OCI-LY7 (cell line): Measurements from ENCODE around the gene MFRP. TPM values are rescaled to one million over a fixed set of nuclear protein-coding genes. Genes with fewer than 3 reads are reported as not detected.
A peak's percentile ranks its signal among the peaks of the same experiment; 100 is the strongest.

Experiments
- BruUV-seq: library from RNA; stranded (reverse); fragments of 400-500 nt; replicated peaks from 2 replicates; lab custom pipeline; 2021; lab: Mats Ljungman, UMichigan
- CTCF ChIA-PET: fragments of 300-600 bp; sonication (Branson Sonifier 250); formaldehyde crosslinking; loops from one replicate; lab custom pipeline; 2022; ENCODE audit warnings: antibody characterized with exemption; ENCODE audit not compliant: unreplicated experiment; lab: Charles Lee
- POLR2A ChIA-PET: fragments of 300-600 bp; sonication (Branson Sonifier 250); formaldehyde crosslinking; loops from one replicate; lab custom pipeline; 2022; ENCODE audit warnings: antibody characterized with exemption; lab: Charles Lee
- DNase-seq: peaks from one replicate; pipeline ENCODE4 v3.0.0-alpha.2; 2015; ENCODE audit warnings: low spot score
- H2AFZ ChIP-seq: fragments of 200-600 bp; sonication (generic), shearing (Covaris generic); 2 replicates; pipeline ENCODE4 v1.6.1; 2014; ENCODE audit warnings: mild to moderate bottlenecking, antibody characterized with exemption, low read length, moderate library complexity
- H3K27ac ChIP-seq: fragments of 200-600 bp; sonication (generic); 2 replicates; pipeline ENCODE4 v1.5.1; 2014; ENCODE audit warnings: mixed run types, low read depth, mild to moderate bottlenecking, moderate library complexity, low read length, inconsistent platforms; ENCODE audit not compliant: poor library complexity, severe bottlenecking
- H3K36me3 ChIP-seq: fragments of 200-600 bp; sonication (generic); 2 replicates; pipeline ENCODE4 v1.6.1; 2014; ENCODE audit warnings: mild to moderate bottlenecking, antibody characterized with exemption, low read length, moderate library complexity, mixed read lengths; ENCODE audit not compliant: insufficient read depth
- H3K4me1 ChIP-seq: fragments of 200-600 bp; sonication (generic); 2 replicates; pipeline ENCODE4 v1.5.1; 2014; ENCODE audit warnings: mild to moderate bottlenecking, low read length; ENCODE audit not compliant: insufficient read depth, poor library complexity, severe bottlenecking
- H3K4me2 ChIP-seq: fragments of 200-600 bp; sonication (generic); 2 replicates; pipeline ENCODE4 v1.6.1; 2014; ENCODE audit warnings: mild to moderate bottlenecking, low read length
- H3K4me3 ChIP-seq: fragments of 200-600 bp; sonication (generic); 2 replicates; pipeline ENCODE4 v1.5.1; 2014; ENCODE audit warnings: mild to moderate bottlenecking, low read depth, low read length; ENCODE audit not compliant: poor library complexity, severe bottlenecking
- H3K79me2 ChIP-seq: fragments of 200-600 bp; sonication (generic); 2 replicates; pipeline ENCODE4 v1.6.1; 2016; ENCODE audit warnings: low read depth, mild to moderate bottlenecking, low read length, moderate library complexity, mixed read lengths; ENCODE audit not compliant: insufficient read depth
- H3K9me2 ChIP-seq: fragments of 200-600 bp; sonication (generic); 2 replicates; pipeline ENCODE4 v1.6.1; 2016; ENCODE audit warnings: mild to moderate bottlenecking, low read length, mixed read lengths; ENCODE audit not compliant: insufficient read depth
- H3K9me3 ChIP-seq: fragments of 200-600 bp; sonication (generic); 2 replicates; pipeline ENCODE4 v1.6.1; 2014; ENCODE audit warnings: mild to moderate bottlenecking, mixed run types, low read length, mixed read lengths
- H4K20me1 ChIP-seq: fragments of 200-600 bp; sonication (generic); 2 replicates; pipeline ENCODE4 v1.6.1; 2014; ENCODE audit warnings: mild to moderate bottlenecking, antibody characterized with exemption, low read length, moderate library complexity, mixed read lengths; ENCODE audit not compliant: insufficient read depth
- EZH2phosphoT487 ChIP-seq: fragments of 200-600 bp; sonication (generic); IDR thresholded peaks from 2 replicates; pipeline ENCODE4 v1.6.1; 2018; ENCODE audit warnings: low read depth, borderline replicate concordance, mild to moderate bottlenecking, mixed run types, antibody characterized with exemption, low read length, moderate library complexity, mixed read lengths
- intact Hi-C: fragments of 100-400 bp; cut with micrococcal nuclease; formaldehyde crosslinking; loops from one replicate; pipeline ENCODE4 v1.10.0; 2022; ENCODE audit not compliant: unreplicated experiment
- total RNA-seq, 2 experiments: library from RNA; depleted of rRNA in 1 of 2; stranded (reverse); fragments of >200 nt in 1 of 2; shearing (Covaris generic) in 1 of 2; gene quantifications; 2 replicates each; pipeline ENCODE4 v1.2.3, GENCODE V29; 2014 to 2022
- TF ChIP-seq, protein P1 (sequence below): fragments of 200-600 bp; sonication (generic); conservative IDR thresholded peaks from 2 replicates; pipeline ENCODE4 v1.5.1; 2014; ENCODE audit warnings: mild to moderate bottlenecking, antibody characterized with exemption, low read length, moderate library complexity, mixed read lengths

The MFRP gene
- total RNA-seq, 2 experiments from 2014 or later, result not detected

DNA sequence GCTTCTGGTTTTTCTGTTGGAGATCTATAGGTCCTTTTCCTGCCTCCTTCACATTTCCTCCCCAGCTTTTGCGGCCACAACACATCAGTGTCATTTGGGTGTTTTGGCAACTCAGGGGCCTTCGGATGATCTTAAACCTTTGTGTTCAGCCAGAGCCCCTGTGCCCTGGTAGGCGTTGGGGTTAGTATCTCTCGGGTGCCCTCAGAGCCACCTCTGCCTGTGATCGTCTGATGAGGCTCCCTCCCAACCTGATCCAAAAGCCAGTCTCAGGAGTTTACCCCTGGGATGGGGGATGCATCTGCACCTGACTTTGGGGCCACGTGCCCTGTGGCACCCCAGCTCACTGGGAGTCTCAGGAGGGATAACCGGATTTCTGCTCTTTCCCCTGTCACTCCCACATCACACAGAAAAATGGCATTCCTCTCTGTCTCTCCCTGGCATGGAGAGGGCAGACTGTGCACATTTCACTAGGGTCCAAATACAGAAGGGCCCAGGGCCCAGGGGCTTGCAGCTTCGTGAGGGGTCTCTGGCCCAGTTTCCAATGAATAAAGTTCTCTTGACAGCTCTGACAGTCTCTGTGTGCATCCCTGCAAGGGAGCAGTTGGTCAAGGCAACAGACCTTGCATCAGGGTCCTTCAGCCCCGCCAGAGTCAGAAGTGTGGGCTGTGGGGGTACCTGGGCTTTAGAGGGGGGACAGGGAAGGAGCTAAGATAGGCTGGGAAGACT lies 9.6 kb downstream of the MFRP start:
- peaks cover 48% of the 10 kb centered on the region for H3K4me1 ChIP-seq
- DNase-seq, result no peak
- H3K27ac ChIP-seq, result no peak overlapping the region
- CTCF ChIA-PET, result interaction anchor here (1.6 to 2.0 kb wide), 2 partner anchors 34 to 37 kb away, joined by 4 to 14 read pairs; no protein-coding TSS in a partner anchor
- TF ChIP-seq, protein P1, sequence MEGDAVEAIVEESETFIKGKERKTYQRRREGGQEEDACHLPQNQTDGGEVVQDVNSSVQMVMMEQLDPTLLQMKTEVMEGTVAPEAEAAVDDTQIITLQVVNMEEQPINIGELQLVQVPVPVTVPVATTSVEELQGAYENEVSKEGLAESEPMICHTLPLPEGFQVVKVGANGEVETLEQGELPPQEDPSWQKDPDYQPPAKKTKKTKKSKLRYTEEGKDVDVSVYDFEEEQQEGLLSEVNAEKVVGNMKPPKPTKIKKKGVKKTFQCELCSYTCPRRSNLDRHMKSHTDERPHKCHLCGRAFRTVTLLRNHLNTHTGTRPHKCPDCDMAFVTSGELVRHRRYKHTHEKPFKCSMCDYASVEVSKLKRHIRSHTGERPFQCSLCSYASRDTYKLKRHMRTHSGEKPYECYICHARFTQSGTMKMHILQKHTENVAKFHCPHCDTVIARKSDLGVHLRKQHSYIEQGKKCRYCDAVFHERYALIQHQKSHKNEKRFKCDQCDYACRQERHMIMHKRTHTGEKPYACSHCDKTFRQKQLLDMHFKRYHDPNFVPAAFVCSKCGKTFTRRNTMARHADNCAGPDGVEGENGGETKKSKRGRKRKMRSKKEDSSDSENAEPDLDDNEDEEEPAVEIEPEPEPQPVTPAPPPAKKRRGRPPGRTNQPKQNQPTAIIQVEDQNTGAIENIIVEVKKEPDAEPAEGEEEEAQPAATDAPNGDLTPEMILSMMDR, result no peak
- no peak for TF ChIP-seq EZH2phosphoT487
- H3K79me2 ChIP-seq, result peaks cover 10% of the 10 kb centered on the region; the same call in 1 of the 2 replicates
- no peaks in the 10 kb centered on the region for H3K9me3 ChIP-seq
- POLR2A ChIA-PET, result interaction anchor here (0.8 to 1.8 kb wide), 4 partner anchors 25 to 216 kb away, joined by 3 to 7 read pairs (median 4); partner anchors contain the start of genes HINFP and USP2
- H4K20me1 ChIP-seq, result no peaks in the 10 kb centered on the region
- intact Hi-C loops, result loop anchor here (5.0 kb wide), 1 partner anchor 135 kb away; no protein-coding TSS in a partner anchor
- H3K4me2 ChIP-seq, result peak overlapping the region; percentile 50
- peak overlapping the region; percentile 13 for H3K4me3 ChIP-seq
- H2AFZ ChIP-seq, result no peak overlapping the region
- H3K36me3 ChIP-seq, result peaks cover 6% of the 10 kb centered on the region; the same call in 1 of the 2 replicates
- H3K9me2 ChIP-seq, result no peaks in the 10 kb centered on the region
- BruUV-seq, result no TSS peak

DNA sequence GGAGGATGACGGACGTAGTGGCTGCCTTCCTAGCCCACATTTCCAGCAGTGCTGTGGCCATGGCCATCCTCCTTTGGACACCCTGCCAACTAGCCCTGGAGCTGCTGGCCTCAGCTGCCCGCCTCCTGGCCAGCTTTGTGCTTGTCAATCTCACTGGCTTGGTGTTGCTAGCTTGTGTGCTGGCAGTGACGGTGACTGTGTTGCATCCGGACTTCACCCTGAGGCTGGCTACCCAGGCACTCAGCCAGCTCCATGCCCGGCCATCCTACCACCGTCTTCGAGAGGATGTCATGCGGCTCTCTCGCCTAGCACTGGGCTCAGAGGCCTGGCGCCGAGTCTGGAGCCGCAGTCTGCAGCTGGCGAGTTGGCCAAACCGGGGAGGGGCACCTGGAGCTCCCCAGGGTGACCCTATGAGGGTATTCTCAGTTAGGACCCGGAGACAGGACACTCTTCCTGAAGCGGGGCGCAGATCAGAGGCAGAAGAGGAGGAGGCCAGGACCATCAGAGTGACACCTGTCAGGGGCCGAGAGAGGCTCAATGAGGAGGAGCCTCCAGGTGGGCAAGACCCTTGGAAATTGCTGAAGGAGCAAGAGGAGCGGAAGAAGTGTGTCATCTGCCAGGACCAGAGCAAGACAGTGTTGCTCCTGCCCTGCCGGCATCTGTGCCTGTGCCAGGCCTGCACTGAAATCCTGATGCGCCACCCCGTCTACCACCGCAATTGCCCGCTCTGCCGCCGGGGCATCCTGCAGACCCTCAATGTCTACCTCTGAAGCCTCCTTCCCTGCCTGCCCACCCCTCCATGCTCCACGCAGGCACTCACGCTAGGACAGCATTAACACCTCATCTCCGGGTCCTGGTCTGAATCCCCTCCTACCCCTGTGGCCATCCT lies 10.6 kb downstream of the MFRP start:
- DNase-seq, result no peak
- no peak overlapping the region for H3K27ac ChIP-seq
- no TSS peak for BruUV-seq
- H3K79me2 ChIP-seq, result peaks cover 10% of the 10 kb centered on the region; the same call in 1 of the 2 replicates
- peak overlapping the region; percentile 91 for H3K4me2 ChIP-seq
- peak overlapping the region; percentile 81 for H3K4me3 ChIP-seq
- no peaks in the 10 kb centered on the region for H4K20me1 ChIP-seq
- ChIA-PET CTCF (no interaction called here), POLR2A (interaction anchor here (0.8 kb wide), 1 partner anchor 10 kb away, joined by 3 read pairs; no protein-coding TSS in a partner anchor)
- no peaks in the 10 kb centered on the region for H3K9me3 ChIP-seq
- H3K36me3 ChIP-seq, result peaks cover 6% of the 10 kb centered on the region; the same call in 1 of the 2 replicates
- H3K9me2 ChIP-seq, result no peaks in the 10 kb centered on the region
- no peak for TF ChIP-seq EZH2phosphoT487
- TF ChIP-seq, protein P1, result no peak
- intact Hi-C loops, result loop anchor here (5.0 kb wide), 1 partner anchor 136 kb away; no protein-coding TSS in a partner anchor
- no peak overlapping the region for H2AFZ ChIP-seq
- peaks cover 40% of the 10 kb centered on the region for H3K4me1 ChIP-seq
